NT2/D1 (cell line): ENCODE data around the gene ANTXR1.

Source experiments
- YY1 ChIP-seq: IDR thresholded peaks from 2 replicates; pipeline ENCODE4 v1.6.1; 2011; ENCODE audit not compliant: insufficient read length, insufficient read depth
- ZNF274 ChIP-seq: IDR thresholded peaks from 2 replicates; pipeline ENCODE4 v1.6.1; 2011; ENCODE audit warnings: mild to moderate bottlenecking, low read depth, low read length

DNA sequence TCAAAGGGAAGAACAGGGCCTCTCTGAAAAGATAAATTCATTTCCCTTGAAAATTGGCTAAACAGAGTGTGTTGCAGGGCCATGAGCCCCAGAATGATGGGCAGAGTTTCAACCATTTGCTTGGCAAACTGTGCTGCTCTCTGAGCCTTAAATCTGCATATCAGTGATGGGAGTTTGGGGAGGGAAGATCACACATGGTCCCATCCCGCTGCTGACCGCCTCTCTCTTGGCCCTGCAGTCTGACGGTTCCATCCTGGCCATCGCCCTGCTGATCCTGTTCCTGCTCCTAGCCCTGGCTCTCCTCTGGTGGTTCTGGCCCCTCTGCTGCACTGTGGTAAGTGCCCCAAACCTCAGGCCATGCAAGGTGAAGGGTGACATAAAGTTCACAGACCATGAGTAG lies 139.0 kb downstream of the ANTXR1 start:
- TF ChIP-seq YY1, result no peak
- no peak for TF ChIP-seq ZNF274
